Mononuclear cell (primary cell): ENCODE measurements around the gene COLEC11. TPM values are rescaled to one million over a fixed set of nuclear protein-coding genes. Genes with fewer than 3 reads are reported as not detected.
"Not testable (repeated sequence)": the region's sequence is repeated elsewhere in the genome, so short reads cannot be mapped to it uniquely, and the experiment has no call there.

Experiments
- H3K27me3 ChIP-seq: 2 replicates; pipeline ENCODE4 v1.6.0; 2011; ENCODE audit warnings: low read length, control low read depth; ENCODE audit not compliant: insufficient read depth
- H3K4me1 ChIP-seq: 2 replicates; pipeline ENCODE4 v1.5.1; 2011; ENCODE audit warnings: mild to moderate bottlenecking, low read length, control low read depth; ENCODE audit not compliant: insufficient read depth
- H3K4me3 ChIP-seq: 2 replicates; pipeline ENCODE4 v1.5.1; 2011; ENCODE audit warnings: mild to moderate bottlenecking, low read length, moderate library complexity
- H3K9me3 ChIP-seq: 2 replicates; pipeline ENCODE4 v1.5.1; 2011; ENCODE audit warnings: low read depth, mild to moderate bottlenecking, control low read depth, low read length
- total RNA-seq: library from RNA; depleted of rRNA; stranded (reverse); fragments of >200 nt; gene quantifications from one replicate; pipeline ENCODE4 v1.2.3, GENCODE V29; 2012

The COLEC11 gene
- total RNA-seq, 1 donor, result not detected

DNA sequence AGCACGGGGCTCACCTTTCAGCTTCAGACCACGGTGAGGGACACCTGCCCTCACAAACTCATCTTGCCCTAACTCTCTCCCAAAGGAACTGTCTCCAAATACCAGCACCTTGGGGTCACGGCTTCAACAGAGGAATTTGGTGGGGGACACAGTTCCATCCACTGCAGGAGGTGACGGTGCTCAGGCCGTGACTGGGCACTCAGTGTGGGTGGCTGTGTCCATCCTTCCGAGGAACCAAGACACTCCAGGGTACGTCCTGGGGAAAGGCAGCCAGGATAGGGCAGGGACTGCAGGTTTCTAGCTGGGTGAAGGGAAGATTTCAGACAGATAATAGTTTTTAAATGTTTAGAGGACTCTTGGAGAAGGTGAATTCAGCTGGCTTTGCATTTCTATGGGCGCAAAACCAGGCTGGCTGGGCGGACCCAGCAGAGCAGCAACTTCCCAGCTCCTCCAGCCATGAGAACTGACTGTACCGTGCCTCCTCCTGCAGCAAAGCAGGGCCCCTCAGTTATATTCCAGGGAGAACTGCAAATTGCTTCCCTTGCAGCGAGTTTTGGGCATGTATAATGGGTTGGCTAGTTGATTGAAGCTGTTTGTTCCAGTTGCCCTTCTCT, 39.2 kb downstream of the COLEC11 start:
- Histone ChIP-seq H3K4me1 (no peaks in the 10 kb centered on the region), H3K9me3 (no peaks in the 10 kb centered on the region), H3K27me3 (no peaks in the 10 kb centered on the region), H3K4me3 (no peak overlapping the region)

DNA sequence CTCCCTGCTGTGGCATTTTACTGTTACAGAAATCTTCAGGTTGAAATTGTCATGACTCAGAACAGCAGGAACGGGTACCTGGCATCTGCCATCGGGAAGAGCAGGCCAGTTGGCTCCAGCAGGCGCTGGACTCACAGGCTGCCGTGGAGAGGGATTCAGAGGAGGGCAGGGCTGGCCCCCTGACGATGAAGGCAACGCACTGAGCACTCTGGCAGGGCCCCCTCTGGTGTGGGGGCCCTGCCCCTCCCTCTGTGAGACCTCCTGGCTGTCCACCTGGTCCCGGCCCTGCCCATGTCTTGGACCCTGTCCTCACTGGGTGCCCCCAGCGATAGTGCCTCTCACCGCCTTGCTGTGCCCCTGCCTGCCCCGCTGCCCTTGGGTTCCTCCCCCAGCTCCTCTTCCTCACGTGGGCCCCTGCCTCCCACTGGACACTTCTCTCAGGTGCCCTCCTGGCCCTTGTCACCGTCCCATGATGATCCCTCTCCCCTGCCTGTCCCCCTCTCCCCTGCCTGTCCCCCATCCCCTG, 39.7 kb downstream of the COLEC11 start:
- H3K27me3 ChIP-seq, result no peaks in the 10 kb centered on the region
- H3K4me3 ChIP-seq, result no peak overlapping the region
- no peaks in the 10 kb centered on the region for H3K4me1 ChIP-seq
- H3K9me3 ChIP-seq, result no peaks in the 10 kb centered on the region

DNA sequence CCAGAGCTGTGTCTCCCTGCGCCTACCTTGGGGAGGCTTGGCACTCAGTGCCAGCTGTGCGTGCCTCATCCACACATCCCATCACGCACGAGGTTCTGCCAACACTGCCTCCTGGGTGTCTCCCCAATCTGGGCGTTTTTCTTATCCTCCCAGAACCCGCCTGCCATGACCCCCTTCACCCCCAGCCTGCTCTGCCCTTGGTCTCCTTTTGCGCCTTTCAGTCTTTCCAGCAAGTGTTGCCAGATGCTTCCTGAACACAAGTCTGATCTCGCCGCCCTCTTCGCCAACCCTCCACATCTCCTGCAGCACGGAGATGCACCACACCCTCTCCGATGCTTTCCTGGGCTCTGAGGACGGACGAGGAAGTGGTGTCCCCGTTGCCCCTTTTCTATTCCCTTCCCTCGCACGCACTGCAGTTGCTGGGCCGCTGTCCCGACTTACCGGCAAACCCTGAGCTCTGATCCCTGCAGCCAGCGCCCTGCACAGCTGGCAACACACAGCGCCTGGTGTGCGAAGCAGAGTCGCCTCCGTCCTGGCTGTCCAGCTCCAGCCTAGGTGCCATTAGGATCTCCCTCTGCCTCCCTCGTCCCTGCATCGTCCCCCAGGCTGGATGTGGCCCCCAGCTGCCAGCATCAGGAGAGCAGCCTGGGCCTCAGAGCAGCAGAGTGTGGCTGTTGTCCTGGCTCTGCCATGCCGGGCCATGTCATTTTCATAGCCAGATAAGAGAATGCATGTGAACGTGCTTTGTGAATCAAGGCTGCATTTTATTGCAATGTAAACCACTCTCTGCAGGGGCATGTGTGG, 40.5 kb downstream of the COLEC11 start:
- no peak overlapping the region for H3K4me3 ChIP-seq

DNA sequence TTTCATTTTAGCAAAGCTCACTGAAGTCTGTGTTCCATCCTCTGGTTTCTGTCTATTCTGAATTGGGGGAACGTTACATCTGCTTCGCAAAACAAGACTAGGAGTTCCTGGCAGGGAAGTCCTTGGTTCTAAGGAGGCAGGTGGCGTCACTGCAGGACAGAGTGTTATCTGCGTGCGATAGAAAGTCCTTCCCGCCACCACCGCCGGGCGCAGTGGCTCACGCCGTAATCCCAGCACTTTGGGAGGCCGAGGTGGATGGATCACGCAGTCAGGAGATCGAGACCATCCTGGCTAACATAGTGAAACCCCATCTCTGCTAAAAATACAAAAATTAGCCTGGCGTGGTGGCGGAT, 41.0 kb downstream of the COLEC11 start:
- not testable (repeated sequence) for H3K4me3 ChIP-seq, H3K9me3 ChIP-seq, H3K4me1 ChIP-seq, H3K27me3 ChIP-seq

More for the DNA sequence above, 40.5 kb downstream of the COLEC11 start:
- H3K4me1 ChIP-seq, result no peaks in the 10 kb centered on the region
- no peaks in the 10 kb centered on the region for H3K27me3 ChIP-seq
- H3K9me3 ChIP-seq, result no peaks in the 10 kb centered on the region

DNA sequence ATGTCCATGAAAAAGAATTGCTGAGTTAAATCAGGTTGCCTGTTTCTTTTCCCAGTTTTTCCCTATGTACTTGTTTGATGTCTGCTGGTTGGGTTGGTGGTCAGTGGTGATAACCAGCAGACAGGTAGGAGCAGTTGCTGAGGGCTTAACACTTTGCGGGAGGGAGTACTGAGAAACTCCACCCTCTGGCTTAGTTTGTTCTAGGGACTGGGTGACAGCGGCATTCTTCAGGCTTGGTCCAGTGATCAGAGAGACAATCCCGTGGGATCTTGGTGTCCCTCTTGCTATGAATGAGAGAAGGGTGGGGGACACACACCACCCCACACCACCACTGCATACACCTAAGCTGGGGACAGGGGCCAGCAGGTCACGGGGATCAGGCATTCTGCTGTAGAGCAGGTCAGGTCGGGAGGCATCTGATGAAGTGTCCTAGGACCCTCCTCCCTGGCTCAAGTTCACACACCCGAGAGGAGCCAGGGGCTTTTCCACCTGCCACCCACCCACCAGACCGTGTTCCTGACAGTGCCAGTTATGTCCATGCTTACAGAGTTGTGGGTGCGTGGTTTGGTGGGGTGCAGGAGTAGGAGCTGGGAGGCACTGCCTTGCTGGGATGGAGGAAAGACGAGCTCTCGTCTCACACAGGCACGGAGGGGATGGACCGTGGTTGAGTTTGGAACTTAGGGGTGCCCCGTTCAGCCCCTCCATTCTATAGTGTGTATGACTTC, 41.8 kb downstream of the COLEC11 start:
- H3K4me3 ChIP-seq, result no peak overlapping the region
- no peaks in the 10 kb centered on the region for H3K9me3 ChIP-seq
- no peaks in the 10 kb centered on the region for H3K27me3 ChIP-seq
- H3K4me1 ChIP-seq, result no peaks in the 10 kb centered on the region

GRCh38 chr2:3637311-3637675, 42.4 kb downstream of the COLEC11 start:
- no peaks in the 10 kb centered on the region for H3K4me1 ChIP-seq
- H3K9me3 ChIP-seq, result no peaks in the 10 kb centered on the region
- no peak overlapping the region for H3K4me3 ChIP-seq
- no peaks in the 10 kb centered on the region for H3K27me3 ChIP-seq

GRCh38 chr2:3637692-3638455, 43.0 kb downstream of the COLEC11 start:
- Histone ChIP-seq H3K9me3 (no peaks in the 10 kb centered on the region), H3K27me3 (no peaks in the 10 kb centered on the region), H3K4me1 (no peaks in the 10 kb centered on the region), H3K4me3 (no peak overlapping the region)

- no peak overlapping the region for H3K4me3 ChIP-seq
- no peaks in the 10 kb centered on the region for H3K27me3 ChIP-seq
- no peaks in the 10 kb centered on the region for H3K9me3 ChIP-seq
- H3K4me1 ChIP-seq, result no peaks in the 10 kb centered on the region
These were observed 43.5 kb downstream of the COLEC11 start for GRCh38 chr2:3638456-3638810.

DNA sequence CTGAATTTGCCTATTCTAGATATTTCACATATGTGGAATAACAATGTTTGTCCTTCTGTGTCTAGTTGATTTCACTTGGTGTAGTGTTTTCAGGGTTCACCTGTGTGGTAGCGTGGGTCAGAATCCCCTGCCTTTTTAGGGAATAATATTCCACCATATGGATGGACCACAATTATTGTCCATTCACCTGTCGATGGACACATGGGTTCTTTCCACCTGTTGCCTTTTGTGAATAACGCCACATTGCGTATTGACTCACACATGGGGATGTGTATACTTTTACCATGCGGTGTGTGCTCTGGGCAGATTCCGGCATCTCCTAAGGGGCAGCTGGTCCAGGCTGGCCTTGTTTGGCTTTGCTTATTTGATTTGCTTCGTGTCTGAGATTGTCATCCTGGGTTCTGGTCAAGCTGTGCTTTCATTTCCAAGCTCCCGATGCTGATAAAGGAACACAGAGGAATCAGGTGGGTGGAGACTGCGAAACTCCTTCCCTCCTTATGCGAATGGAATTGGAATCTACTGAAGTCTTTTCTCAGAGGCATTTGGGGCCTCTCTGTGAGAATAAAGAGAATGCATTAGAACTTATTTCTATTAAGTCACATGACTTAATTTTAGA, 44.2 kb downstream of the COLEC11 start:
- no peak overlapping the region for H3K4me3 ChIP-seq
- no peaks in the 10 kb centered on the region for H3K4me1 ChIP-seq
- no peaks in the 10 kb centered on the region for H3K9me3 ChIP-seq
- no peaks in the 10 kb centered on the region for H3K27me3 ChIP-seq

GRCh38 chr2:3639653-3640052, 44.7 kb downstream of the COLEC11 start:
- no peaks in the 10 kb centered on the region for H3K9me3 ChIP-seq
- no peaks in the 10 kb centered on the region for H3K4me1 ChIP-seq
- no peaks in the 10 kb centered on the region for H3K27me3 ChIP-seq
- no peak overlapping the region for H3K4me3 ChIP-seq

GRCh38 chr2:3641181-3641580, 46.3 kb downstream of the COLEC11 start:
- H3K4me1 ChIP-seq, result no peaks in the 10 kb centered on the region
- H3K4me3 ChIP-seq, result no peak overlapping the region
- no peaks in the 10 kb centered on the region for H3K9me3 ChIP-seq

GRCh38 chr2:3641841-3642421, 47.0 kb downstream of the COLEC11 start:
- H3K9me3 ChIP-seq, result no peaks in the 10 kb centered on the region
- no peaks in the 10 kb centered on the region for H3K27me3 ChIP-seq
- no peak overlapping the region for H3K4me3 ChIP-seq
- no peaks in the 10 kb centered on the region for H3K4me1 ChIP-seq

More at GRCh38 chr2:3641181-3641580, 46.3 kb downstream of the COLEC11 start:
- H3K27me3 ChIP-seq, result no peaks in the 10 kb centered on the region

DNA sequence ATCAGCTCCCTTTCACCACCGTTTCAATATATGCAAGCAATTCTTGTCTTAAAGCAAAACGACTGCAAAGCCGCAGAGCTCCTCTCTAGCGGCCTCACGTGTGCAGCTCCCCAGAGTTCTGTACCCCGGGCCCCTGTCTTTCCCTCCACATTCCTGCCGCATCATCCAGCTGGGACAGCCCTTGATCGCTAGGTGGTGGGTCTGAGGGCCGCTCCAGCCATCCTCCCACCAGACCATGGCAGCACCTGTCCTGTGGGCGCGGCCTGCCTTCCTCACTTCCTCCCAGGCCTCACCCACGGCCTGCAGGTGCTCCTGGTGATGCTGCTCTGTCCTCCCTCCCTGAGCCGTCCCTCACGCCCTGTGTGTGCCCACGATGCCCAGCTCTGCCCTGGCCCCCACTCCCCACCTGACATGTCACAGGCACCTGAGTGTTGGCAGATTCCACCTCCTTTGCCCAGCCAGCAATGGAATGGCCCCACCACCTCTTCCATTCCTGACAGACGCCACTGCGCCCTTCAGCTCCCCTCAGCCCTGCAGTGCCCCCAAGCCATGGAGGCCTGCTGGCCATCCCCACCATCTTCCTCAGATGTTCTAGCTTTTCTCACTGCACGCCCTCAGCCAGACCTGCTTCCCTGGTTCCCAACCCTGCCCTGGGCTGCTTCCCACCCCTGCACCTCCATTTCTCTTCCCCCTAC, 47.8 kb downstream of the COLEC11 start:
- Histone ChIP-seq H3K4me1 (no peaks in the 10 kb centered on the region), H3K9me3 (no peaks in the 10 kb centered on the region), H3K27me3 (no peaks in the 10 kb centered on the region), H3K4me3 (no peak overlapping the region)
